Trophoblast cell (in vitro differentiated cells and primary cell): ENCODE results near the gene ORMDL2.

Experiments
- DNase-seq, 2 donors: peaks; one replicate each; pipeline ENCODE4 v3.0.0-alpha.2; 2016
- H2AFZ ChIP-seq: 2 replicates; pipeline ENCODE4 v1.6.1; 2013; ENCODE audit warnings: low read length, moderate library complexity, mild to moderate bottlenecking; ENCODE audit not compliant: insufficient read depth, poor library complexity
- H2AK5ac ChIP-seq: 2 replicates; pipeline ENCODE4 v1.6.1; 2013; ENCODE audit warnings: mild to moderate bottlenecking, low read length
- H2BK120ac ChIP-seq: 2 replicates; pipeline ENCODE4 v1.6.1; 2013; ENCODE audit warnings: low read length, mild to moderate bottlenecking, moderate library complexity; ENCODE audit not compliant: insufficient read depth, poor library complexity
- H2BK12ac ChIP-seq: 2 replicates; pipeline ENCODE4 v1.6.1; 2013; ENCODE audit warnings: mild to moderate bottlenecking, low read length, moderate library complexity
- H2BK5ac ChIP-seq: 2 replicates; pipeline ENCODE4 v1.6.1; 2013; ENCODE audit warnings: low read length, low read depth, moderate library complexity, mild to moderate bottlenecking; ENCODE audit not compliant: poor library complexity
- H3K14ac ChIP-seq: 2 replicates; pipeline ENCODE4 v1.6.1; 2013; ENCODE audit warnings: mild to moderate bottlenecking, low read length
- H3K18ac ChIP-seq: 2 replicates; pipeline ENCODE4 v1.6.1; 2013; ENCODE audit warnings: mild to moderate bottlenecking, low read length
- H3K23ac ChIP-seq: 2 replicates; pipeline ENCODE4 v1.6.1; 2013; ENCODE audit warnings: low read length
- H3K27ac ChIP-seq: 2 replicates; pipeline ENCODE4 v1.5.1; 2013; ENCODE audit warnings: low read depth, mild to moderate bottlenecking, inconsistent platforms, low read length, moderate library complexity
- H3K27me3 ChIP-seq: 2 replicates; pipeline ENCODE4 v1.6.1; 2013; ENCODE audit warnings: inconsistent platforms, mild to moderate bottlenecking, low read length, moderate library complexity; ENCODE audit not compliant: insufficient read depth
- H3K36me3 ChIP-seq, 2 experiments: 1 replicate in 1 of 2; 2 replicates in 1 of 2; pipeline ENCODE4 v1.6.1; 2013; ENCODE audit warnings: low read length in 2 of 2, mild to moderate bottlenecking in 2 of 2, moderate library complexity in 1 of 2; ENCODE audit not compliant: insufficient read depth in 2 of 2, control insufficient read depth in 1 of 2
- H3K4ac ChIP-seq: 2 replicates; pipeline ENCODE4 v1.6.1; 2013; ENCODE audit warnings: low read depth, mild to moderate bottlenecking, low read length, moderate library complexity
- H3K4me1 ChIP-seq, 2 experiments: 1 replicate in 1 of 2; 2 replicates in 1 of 2; pipeline ENCODE4 v1.6.1; 2013; ENCODE audit warnings: low read length in 2 of 2, mild to moderate bottlenecking in 2 of 2, moderate library complexity in 1 of 2; ENCODE audit not compliant: insufficient read depth in 2 of 2, control insufficient read depth in 1 of 2
- H3K4me2 ChIP-seq: 2 replicates; pipeline ENCODE4 v1.6.1; 2013; ENCODE audit warnings: inconsistent platforms, mild to moderate bottlenecking, low read length, moderate library complexity
- H3K4me3 ChIP-seq: 2 replicates; pipeline ENCODE4 v1.5.1; 2013; ENCODE audit warnings: mild to moderate bottlenecking, low read depth, low read length, inconsistent platforms
- H3K79me1 ChIP-seq: one replicate; pipeline ENCODE4 v1.6.1; 2013; ENCODE audit warnings: low read length
- H3K79me2 ChIP-seq: 2 replicates; pipeline ENCODE4 v1.6.1; 2013; ENCODE audit warnings: low read length, mild to moderate bottlenecking; ENCODE audit not compliant: control insufficient read depth, insufficient read depth, poor library complexity
- H3K9ac ChIP-seq: 2 replicates; pipeline ENCODE4 v1.6.1; 2013; ENCODE audit warnings: mild to moderate bottlenecking, low read length
- H3K9me3 ChIP-seq: 2 replicates; pipeline ENCODE4 v1.6.1; 2013; ENCODE audit warnings: low read depth, mild to moderate bottlenecking, control low read depth, inconsistent platforms, low read length; ENCODE audit not compliant: insufficient read depth
- H4K12ac ChIP-seq: 2 replicates; pipeline ENCODE4 v1.6.1; 2013; ENCODE audit warnings: low read depth, mild to moderate bottlenecking, low read length, moderate library complexity
- H4K8ac ChIP-seq: 2 replicates; pipeline ENCODE4 v1.6.1; 2013; ENCODE audit warnings: low read depth, mild to moderate bottlenecking, low read length, moderate library complexity
- H4K91ac ChIP-seq: one replicate; pipeline ENCODE4 v1.6.1; 2013; ENCODE audit warnings: low read depth, mild to moderate bottlenecking, low read length, moderate library complexity
- WGBS: extraction: QIAGEN DNeasy Blood & Tissue Kit; methylation state at CpG from one replicate; pipeline ENCODE4 v1.1.7; 2013; ENCODE audit warnings: missing lambda C conversion rate; ENCODE audit not compliant: insufficient read length, insufficient coverage; ENCODE audit errors: extremely low coverage; 5-methylcytosine and 5-hydroxymethylcytosine counted together

ORMDL2 gene

GRCh38 chr12:55823419-55823818, 5.6 kb downstream of the ORMDL2 start:
- H3K36me3 ChIP-seq = peaks cover 25 to 39% of the 10 kb centered on the region in 2 experiments
- H3K23ac ChIP-seq = no peak overlapping the region
- H2BK5ac ChIP-seq = no peak overlapping the region
- no peak overlapping the region for H3K14ac ChIP-seq
- no peak overlapping the region for H2BK12ac ChIP-seq
- DNase-seq = no peak
- peaks cover 4% of the 10 kb centered on the region for H3K79me2 ChIP-seq
- H3K27ac ChIP-seq = no peak overlapping the region
- H3K4me2 ChIP-seq = no peak overlapping the region
- no peak overlapping the region for H2AFZ ChIP-seq
- no peaks in the 10 kb centered on the region for H3K27me3 ChIP-seq
- peaks cover 5 to 11% of the 10 kb centered on the region in 2 experiments for H3K4me1 ChIP-seq
- H3K4ac ChIP-seq = no peak overlapping the region
- H2BK120ac ChIP-seq = no peak overlapping the region
- no peak overlapping the region for H2AK5ac ChIP-seq
- no peak overlapping the region for H4K91ac ChIP-seq
- H4K12ac ChIP-seq = no peak overlapping the region
- no peak overlapping the region for H3K4me3 ChIP-seq
- H4K8ac ChIP-seq = no peak overlapping the region
- H3K79me1 ChIP-seq = no peaks in the 10 kb centered on the region
- H3K9ac ChIP-seq = no peak overlapping the region
- no peaks in the 10 kb centered on the region for H3K9me3 ChIP-seq
- no peak overlapping the region for H3K18ac ChIP-seq
- no CpG with 5 or more reads among the region's 4 CpGs for WGBS

- H2AK5ac ChIP-seq = no peak overlapping the region
- H3K4me3 ChIP-seq = no peak overlapping the region
- no peak overlapping the region for H3K4me2 ChIP-seq
- H3K18ac ChIP-seq = no peak overlapping the region
- H2BK12ac ChIP-seq = no peak overlapping the region
- H3K27ac ChIP-seq = no peak overlapping the region
- H2BK120ac ChIP-seq = no peak overlapping the region
- no peak overlapping the region for H4K8ac ChIP-seq
- DNase-seq = no peak
- H3K27me3 ChIP-seq = no peaks in the 10 kb centered on the region
- H2BK5ac ChIP-seq = no peak overlapping the region
- H3K9me3 ChIP-seq = no peaks in the 10 kb centered on the region
- no peak overlapping the region for H4K12ac ChIP-seq
- H3K14ac ChIP-seq = no peak overlapping the region
- no CpG with 5 or more reads among the region's 5 CpGs for WGBS
- H3K79me2 ChIP-seq = peaks cover 2% of the 10 kb centered on the region
- H4K91ac ChIP-seq = no peak overlapping the region
- H3K4ac ChIP-seq = no peak overlapping the region
- H3K4me1 ChIP-seq = peaks cover 8 to 9% of the 10 kb centered on the region in 2 experiments
- no peak overlapping the region for H3K23ac ChIP-seq
- peaks cover 2% of the 10 kb centered on the region for H3K79me1 ChIP-seq
- peaks cover 23 to 33% of the 10 kb centered on the region in 2 experiments for H3K36me3 ChIP-seq
- H2AFZ ChIP-seq = no peak overlapping the region
- H3K9ac ChIP-seq = no peak overlapping the region
Measured at GRCh38 chr12:55824726-55825125, 6.9 kb downstream of the ORMDL2 start.

- Histone ChIP-seq H4K12ac (no peak overlapping the region), H3K18ac (no peak overlapping the region), H3K9me3 (no peaks in the 10 kb centered on the region), H3K27ac (no peak overlapping the region), H3K4ac (peak overlapping the region; percentile 53), H4K8ac (no peak overlapping the region), H3K36me3 (peaks cover 9 to 13% of the 10 kb centered on the region in 2 experiments), H3K4me2 (peak overlapping the region; percentile 15), H3K23ac (no peak overlapping the region), H2BK5ac (no peak overlapping the region), H3K27me3 (no peaks in the 10 kb centered on the region), H3K79me2 (peaks cover 9% of the 10 kb centered on the region), H2BK12ac (no peak overlapping the region), H3K14ac (no peak overlapping the region), H2AFZ (no peak overlapping the region), H2AK5ac (no peak overlapping the region), H3K4me3 (no peak overlapping the region), H3K9ac (no peak overlapping the region), H3K4me1 (peaks cover 15 to 19% of the 10 kb centered on the region in 2 experiments), H4K91ac (no peak overlapping the region), H2BK120ac (no peak overlapping the region), H3K79me1 (peaks cover 15% of the 10 kb centered on the region)
- DNase-seq = no peak
- no CpG with 5 or more reads among the region's 15 CpGs for WGBS
Measured at GRCh38 chr12:55827806-55828205, 10.0 kb downstream of the ORMDL2 start.

GRCh38 chr12:55828357-55828756, 10.5 kb downstream of the ORMDL2 start:
- no peak overlapping the region for H3K23ac ChIP-seq
- H4K91ac ChIP-seq = no peak overlapping the region
- peaks cover 15 to 19% of the 10 kb centered on the region in 2 experiments for H3K4me1 ChIP-seq
- H2BK5ac ChIP-seq = no peak overlapping the region
- no peak overlapping the region for H3K27ac ChIP-seq
- H3K4me2 ChIP-seq = peak overlapping the region; percentile 74
- no peaks in the 10 kb centered on the region for H3K9me3 ChIP-seq
- H3K27me3 ChIP-seq = no peaks in the 10 kb centered on the region
- H4K12ac ChIP-seq = peak overlapping the region; percentile 71
- peak overlapping the region; percentile 50 for H3K9ac ChIP-seq
- H3K4me3 ChIP-seq = no peak overlapping the region
- WGBS = no CpG with 5 or more reads among the region's 5 CpGs
- no peak overlapping the region for H3K14ac ChIP-seq
- H3K36me3 ChIP-seq = peaks cover 8 to 9% of the 10 kb centered on the region in 2 experiments
- H3K79me2 ChIP-seq = peaks cover 9% of the 10 kb centered on the region
- H4K8ac ChIP-seq = no peak overlapping the region
- peaks cover 15% of the 10 kb centered on the region for H3K79me1 ChIP-seq
- peak overlapping the region; percentile 15 for H2AK5ac ChIP-seq
- H3K18ac ChIP-seq = peak overlapping the region; percentile 68
- no peak overlapping the region for H2BK12ac ChIP-seq
- no peak overlapping the region for H3K4ac ChIP-seq
- DNase-seq = no peak
- H2BK120ac ChIP-seq = no peak overlapping the region
- no peak overlapping the region for H2AFZ ChIP-seq
